Thyroid gland (tissue), 4 donors: ENCODE measurements around the gene TMEM201.

Experiments used
- CTCF ChIP-seq, 6 experiments: fragments of 200-600 bp in 3 of 6; fragments of 450-650 bp in 3 of 6; sonication (generic) in 3 of 6; IDR thresholded peaks; one replicate each; pipeline ENCODE4 v1.5.1; 2016 to 2019; ENCODE audit warnings: antibody characterized with exemption in 6 of 6, mild to moderate bottlenecking in 2 of 6, inconsistent platforms in 1 of 6, moderate library complexity in 1 of 6
- POLR2A ChIP-seq, 2 donors: fragments of 450-650 bp; IDR thresholded peaks; one replicate each; pipeline ENCODE4 v1.6.1; 2017; ENCODE audit warnings: antibody characterized with exemption in 2 of 2, mild to moderate bottlenecking in 2 of 2, moderate library complexity in 1 of 2

- TF ChIP-seq CTCF (IDR thresholded peaks at IDR 0.05) (no peak), POLR2A (IDR thresholded peaks at IDR 0.05) (no peak)
Measured at GRCh38 chr1:9655836-9656235, 67.1 kb downstream of the TMEM201 start.
